ENCODE measurements around the gene SOX4. TPM values are rescaled to one million over a fixed set of nuclear protein-coding genes. Genes with fewer than 3 reads are reported as not detected.

SOX4 gene
- total RNA-seq, 1 donor from 2014 or later = 147 TPM

DNA sequence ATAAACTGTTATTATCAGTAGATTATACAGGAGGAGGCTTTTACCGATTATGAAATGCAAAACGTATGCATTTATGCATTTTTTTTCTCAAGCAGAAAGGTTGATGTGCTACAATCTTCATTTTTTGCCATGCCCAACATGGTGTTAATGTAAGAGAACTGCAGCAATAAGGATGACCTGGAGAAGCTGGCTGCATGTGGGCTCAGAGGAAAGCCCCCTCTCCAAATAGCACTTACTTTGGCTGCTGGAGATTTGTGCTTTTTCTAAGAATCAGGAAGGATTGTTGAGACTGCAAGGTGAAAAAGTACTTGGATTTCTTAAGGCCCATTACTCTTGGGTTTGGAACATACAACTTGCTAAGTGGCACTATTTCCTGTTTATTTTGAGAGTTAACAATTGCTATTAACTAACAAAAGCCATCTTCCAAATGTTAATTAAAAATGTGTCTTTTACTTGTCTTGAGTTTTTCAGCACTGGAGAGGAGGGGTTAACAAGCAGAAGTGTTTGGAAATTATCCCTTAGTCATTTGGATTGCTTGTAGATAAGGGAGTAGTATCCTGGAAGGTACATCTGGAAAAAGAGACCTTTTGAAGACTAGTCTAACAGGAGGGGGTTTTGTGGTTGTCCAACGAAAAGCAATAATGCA is 5.6 kb downstream of the SOX4 start:
- no peak for TF ChIP-seq CTCF (IDR thresholded peaks at IDR 0.05; ENCODE audit: insufficient read depth, low read length, poor library complexity, severe bottlenecking)
- DNase-seq (ENCODE audit: low read depth) = no peak
- Histone ChIP-seq H3K36me3 (ENCODE audit: control insufficient read depth, insufficient read depth, low read length) (peaks cover 1% of the 10 kb centered on the region), H3K27me3 (ENCODE audit: control insufficient read depth, insufficient read depth, low read length) (no peaks in the 10 kb centered on the region), H3K4me3 (ENCODE audit: low read depth, low read length) (peak overlapping the region; percentile 99)

DNA sequence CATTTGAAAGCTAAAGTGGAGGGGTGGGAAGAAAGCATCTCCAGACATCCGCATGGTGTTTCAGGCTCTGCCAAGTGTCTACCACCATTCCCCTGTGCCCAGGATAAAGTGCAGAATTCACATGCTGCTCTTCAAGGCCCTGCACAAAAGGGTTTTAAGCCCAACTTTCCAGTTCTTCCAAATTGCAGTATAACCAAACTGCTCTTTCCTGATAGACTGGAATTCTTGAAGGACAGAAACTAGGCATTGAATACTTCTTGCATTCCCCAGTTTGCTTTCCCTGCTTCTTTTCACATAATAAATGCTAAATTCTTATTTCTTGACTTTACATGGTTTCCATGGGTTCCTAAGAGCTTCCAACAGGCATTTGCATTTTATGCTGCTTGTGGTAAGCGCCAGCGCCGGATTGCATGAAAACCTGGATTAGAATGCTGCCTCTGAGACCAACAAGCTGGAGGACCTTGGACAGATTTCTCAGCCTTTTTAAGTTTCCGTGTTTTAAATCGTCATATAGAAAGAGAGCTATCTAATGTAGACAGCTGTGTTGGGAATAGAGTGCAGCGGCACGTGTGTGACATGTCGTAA is 7.9 kb downstream of the SOX4 start:
- DNase-seq (ENCODE audit: low read depth) = no peak
- Histone ChIP-seq H3K27me3 (ENCODE audit: control insufficient read depth, insufficient read depth, low read length) (no peaks in the 10 kb centered on the region), H3K36me3 (ENCODE audit: control insufficient read depth, insufficient read depth, low read length) (no peaks in the 10 kb centered on the region), H3K4me3 (ENCODE audit: low read depth, low read length) (no peak overlapping the region)
- TF ChIP-seq CTCF (IDR thresholded peaks at IDR 0.05; ENCODE audit: insufficient read depth, low read length, poor library complexity, severe bottlenecking) = no peak

DNA sequence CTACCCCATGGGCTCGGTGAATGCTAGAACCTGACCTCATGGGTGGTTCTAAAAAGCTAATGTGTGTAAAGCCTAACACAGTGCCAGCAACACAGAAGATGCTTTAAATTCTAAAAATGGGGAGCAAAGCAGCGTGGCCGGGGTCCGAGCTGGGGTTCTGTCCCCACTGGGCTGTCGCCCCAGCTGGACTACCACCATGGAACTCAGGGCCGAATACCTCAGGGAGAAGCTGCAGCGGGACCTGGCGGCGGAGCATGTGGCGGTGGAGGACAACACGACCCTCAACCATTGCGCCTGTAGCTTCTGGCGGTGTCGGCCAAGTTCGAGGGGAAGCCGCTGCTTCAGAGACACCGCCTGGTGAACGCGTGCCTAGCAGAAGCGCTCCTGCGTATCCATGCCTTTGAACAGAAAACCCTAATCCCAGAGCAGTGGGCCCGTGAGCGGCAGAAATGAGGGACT is 8.4 kb downstream of the SOX4 start:
- Histone ChIP-seq H3K27me3 (ENCODE audit: control insufficient read depth, insufficient read depth, low read length) (no peaks in the 10 kb centered on the region), H3K4me3 (ENCODE audit: low read depth, low read length) (no peak overlapping the region), H3K36me3 (ENCODE audit: control insufficient read depth, insufficient read depth, low read length) (no peaks in the 10 kb centered on the region)
- DNase-seq (ENCODE audit: low read depth) = no peak
- no peak for TF ChIP-seq CTCF (IDR thresholded peaks at IDR 0.05; ENCODE audit: insufficient read depth, low read length, poor library complexity, severe bottlenecking)

DNA sequence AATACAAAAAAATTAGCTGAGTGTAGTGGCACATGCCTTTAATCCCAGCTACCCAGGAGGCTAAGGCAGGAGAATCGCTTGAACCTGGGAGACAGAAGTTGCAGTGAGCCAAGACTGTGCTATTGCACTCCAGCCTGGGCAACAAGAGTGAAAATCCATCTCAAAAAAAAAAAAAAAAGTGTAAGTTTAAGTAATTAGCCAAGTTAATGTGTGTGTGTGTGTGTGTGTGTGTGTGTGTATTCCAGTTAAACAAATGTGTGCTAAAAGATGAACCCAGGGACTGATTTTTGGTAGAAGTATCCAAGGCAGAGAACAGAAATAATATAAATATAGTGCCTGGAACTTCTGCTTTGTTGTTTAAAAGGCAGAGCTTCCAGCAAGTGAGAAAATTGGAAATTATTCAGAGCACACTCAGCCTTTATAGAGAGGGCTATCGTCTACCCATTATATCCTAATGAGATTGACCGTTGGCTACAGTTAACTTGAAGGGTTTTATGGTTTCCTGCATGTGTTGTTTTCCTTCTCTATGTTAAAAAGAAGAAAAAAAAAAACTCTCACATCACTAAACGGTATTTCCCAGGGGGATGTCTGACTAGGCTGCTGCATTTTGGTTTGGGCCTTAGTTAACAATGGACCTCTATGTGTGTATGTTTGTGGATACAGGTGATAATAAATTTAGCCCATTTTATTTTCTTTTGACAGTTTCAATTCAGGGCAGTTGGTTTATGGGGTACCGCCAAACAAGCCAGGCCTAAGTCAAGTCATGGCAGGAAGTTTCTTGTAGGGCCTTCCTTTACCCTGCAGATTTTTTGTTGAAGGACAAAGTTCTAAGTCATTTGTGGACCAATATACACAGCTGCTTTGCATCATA is 9.8 kb downstream of the SOX4 start:
- H3K36me3 ChIP-seq (ENCODE audit: control insufficient read depth, insufficient read depth, low read length) = no peaks in the 10 kb centered on the region
- no peaks in the 10 kb centered on the region for H3K27me3 ChIP-seq (ENCODE audit: control insufficient read depth, insufficient read depth, low read length)
- no peak for TF ChIP-seq CTCF (IDR thresholded peaks at IDR 0.05; ENCODE audit: insufficient read depth, low read length, poor library complexity, severe bottlenecking)
- H3K4me3 ChIP-seq (ENCODE audit: low read depth, low read length) = no peak overlapping the region
- no peak for DNase-seq (ENCODE audit: low read depth)

- Histone ChIP-seq H3K36me3 (ENCODE audit: control insufficient read depth, insufficient read depth, low read length) (no peaks in the 10 kb centered on the region), H3K4me3 (ENCODE audit: low read depth, low read length) (no peak overlapping the region), H3K27me3 (ENCODE audit: control insufficient read depth, insufficient read depth, low read length) (no peaks in the 10 kb centered on the region)
- TF ChIP-seq CTCF (IDR thresholded peaks at IDR 0.05; ENCODE audit: insufficient read depth, low read length, poor library complexity, severe bottlenecking) = no peak
- no peak for DNase-seq (ENCODE audit: low read depth)
Observed at GRCh38 chr6:21604081-21604480, 10.5 kb downstream of the SOX4 start.
